8988T (cell line): ENCODE results near the gene IL1RAPL1.

Experiments
- DNase-seq: peaks from one replicate; pipeline ENCODE4 v3.0.0; 2011

Gene IL1RAPL1

GRCh38 chrX:28586981-28587551 lies at the start of gene IL1RAPL1:
TSS of gene IL1RAPL1 (plus strand) at chrX:28587446.
- DNase-seq: no peak

GRCh38 chrX:28542791-28543190 lies 44.5 kb upstream of the IL1RAPL1 start:
- DNase-seq: no peak

GRCh38 chrX:28549838-28550237 lies 37.4 kb upstream of the IL1RAPL1 start:
- no peak for DNase-seq

GRCh38 chrX:28550331-28550872 lies 36.8 kb upstream of the IL1RAPL1 start:
- no peak for DNase-seq

GRCh38 chrX:28552322-28552721 lies 34.9 kb upstream of the IL1RAPL1 start:
- DNase-seq: no peak

GRCh38 chrX:28552882-28553829 lies 34.1 kb upstream of the IL1RAPL1 start:
- no peak for DNase-seq

- no peak for DNase-seq
Measured at GRCh38 chrX:28576117-28576516, 11.1 kb upstream of the IL1RAPL1 start.

GRCh38 chrX:28581522-28581921 lies 5.7 kb upstream of the IL1RAPL1 start:
- DNase-seq: no peak

GRCh38 chrX:28582511-28582910 lies 4.7 kb upstream of the IL1RAPL1 start:
- DNase-seq: no peak

- no peak for DNase-seq
Measured at GRCh38 chrX:28584025-28584424, 3.2 kb upstream of the IL1RAPL1 start.

- DNase-seq: no peak
Measured at GRCh38 chrX:28585767-28586166, 1.5 kb upstream of the IL1RAPL1 start.

GRCh38 chrX:28586286-28586685 lies 960 bp upstream of the IL1RAPL1 start:
- no peak for DNase-seq

- no peak for DNase-seq
Measured at GRCh38 chrX:28589046-28589445, 1.8 kb downstream of the IL1RAPL1 start.

GRCh38 chrX:28590396-28590795 lies 3.1 kb downstream of the IL1RAPL1 start:
- DNase-seq: no peak

GRCh38 chrX:28591542-28591941 lies 4.3 kb downstream of the IL1RAPL1 start:
- no peak for DNase-seq

GRCh38 chrX:28595346-28595745 lies 8.1 kb downstream of the IL1RAPL1 start:
- DNase-seq: no peak

- DNase-seq: no peak
Measured at GRCh38 chrX:28599957-28600356, 12.7 kb downstream of the IL1RAPL1 start.

- DNase-seq: no peak
Measured at GRCh38 chrX:28609003-28609402, 21.8 kb downstream of the IL1RAPL1 start.

- DNase-seq: no peak
Measured at GRCh38 chrX:28609917-28610613, 22.8 kb downstream of the IL1RAPL1 start.

- DNase-seq: no peak
Measured at GRCh38 chrX:28610746-28611145, 23.5 kb downstream of the IL1RAPL1 start.

- no peak for DNase-seq
Measured at GRCh38 chrX:28613558-28613957, 26.3 kb downstream of the IL1RAPL1 start.

- DNase-seq: no peak
Measured at GRCh38 chrX:28625223-28625622, 38.0 kb downstream of the IL1RAPL1 start.

GRCh38 chrX:28626515-28626914 lies 39.3 kb downstream of the IL1RAPL1 start:
- DNase-seq: no peak
